Breast epithelium (tissue), 3 donors: ENCODE results near the gene ZNF512B.

ENCODE experiments used
- POLR2A ChIP-seq: fragments of 450-650 bp; IDR thresholded peaks from one replicate; pipeline ENCODE4 v1.6.1; 2016; ENCODE audit warnings: antibody characterized with exemption, mild to moderate bottlenecking, moderate library complexity
- POLR2AphosphoS5 ChIP-seq, 3 donors: sonication (generic); formaldehyde crosslinking; IDR thresholded peaks; one replicate each; pipeline ENCODE4 v1.6.1; 2017; ENCODE audit warnings: antibody characterized with exemption in 3 of 3
- TF ChIP-seq, protein P1 (sequence below), 3 donors: fragments of 450-650 bp; IDR thresholded peaks; one replicate each; pipeline ENCODE4 v1.5.1; 2016 to 2017; ENCODE audit warnings: antibody characterized with exemption in 3 of 3, mild to moderate bottlenecking in 3 of 3, moderate library complexity in 3 of 3

DNA sequence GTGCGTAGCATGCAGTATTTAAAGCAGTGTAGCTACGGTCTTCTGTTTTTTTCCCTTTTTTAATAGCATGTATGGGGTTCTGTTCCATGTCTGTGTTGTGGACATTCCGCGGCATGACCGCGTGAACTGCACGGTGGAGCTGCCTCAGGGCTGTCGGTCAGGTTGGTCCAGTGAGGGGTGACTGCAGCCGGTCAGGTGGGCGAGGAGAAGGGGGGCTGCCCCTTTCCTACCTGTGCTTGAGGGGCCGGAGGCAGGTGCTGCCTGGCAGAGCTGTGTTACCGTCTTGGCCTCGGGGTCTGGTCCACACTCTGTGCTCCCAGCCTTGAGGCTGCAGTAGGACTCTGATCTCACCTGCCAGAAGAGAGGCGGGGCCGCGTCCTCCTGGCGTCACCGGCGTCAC, 38.0 kb downstream of the ZNF512B start:
- TF ChIP-seq POLR2A (no peak), POLR2AphosphoS5 (IDR thresholded peaks at IDR 0.05) (no peak)
- TF ChIP-seq, protein P1, sequence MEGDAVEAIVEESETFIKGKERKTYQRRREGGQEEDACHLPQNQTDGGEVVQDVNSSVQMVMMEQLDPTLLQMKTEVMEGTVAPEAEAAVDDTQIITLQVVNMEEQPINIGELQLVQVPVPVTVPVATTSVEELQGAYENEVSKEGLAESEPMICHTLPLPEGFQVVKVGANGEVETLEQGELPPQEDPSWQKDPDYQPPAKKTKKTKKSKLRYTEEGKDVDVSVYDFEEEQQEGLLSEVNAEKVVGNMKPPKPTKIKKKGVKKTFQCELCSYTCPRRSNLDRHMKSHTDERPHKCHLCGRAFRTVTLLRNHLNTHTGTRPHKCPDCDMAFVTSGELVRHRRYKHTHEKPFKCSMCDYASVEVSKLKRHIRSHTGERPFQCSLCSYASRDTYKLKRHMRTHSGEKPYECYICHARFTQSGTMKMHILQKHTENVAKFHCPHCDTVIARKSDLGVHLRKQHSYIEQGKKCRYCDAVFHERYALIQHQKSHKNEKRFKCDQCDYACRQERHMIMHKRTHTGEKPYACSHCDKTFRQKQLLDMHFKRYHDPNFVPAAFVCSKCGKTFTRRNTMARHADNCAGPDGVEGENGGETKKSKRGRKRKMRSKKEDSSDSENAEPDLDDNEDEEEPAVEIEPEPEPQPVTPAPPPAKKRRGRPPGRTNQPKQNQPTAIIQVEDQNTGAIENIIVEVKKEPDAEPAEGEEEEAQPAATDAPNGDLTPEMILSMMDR (IDR thresholded peaks at IDR 0.05), result no peak
